OCI-LY3 (cell line): ENCODE results near the gene WSCD2.

Experiments used
- CTCF ChIP-seq: fragments of 200-600, 300-600 bp; sonication (generic); IDR thresholded peaks from 2 replicates; pipeline ENCODE4 v1.5.1; 2014; ENCODE audit warnings: antibody characterized with exemption, low read length, low read depth
- EZH2phosphoT487 ChIP-seq: fragments of 200-600 bp; shearing (Covaris generic); IDR thresholded peaks from 2 replicates; pipeline ENCODE4 v1.6.1; 2018; ENCODE audit warnings: antibody characterized with exemption, mixed run types, low read depth

- TF ChIP-seq CTCF = no peak
- no peak for TF ChIP-seq EZH2phosphoT487
Observed at GRCh38 chr12:108270849-108271143, 141.7 kb downstream of the WSCD2 start.
